Stimulated activated naive B cell treated with anti-CD40 and anti-IgM and Interleukin-4, amounts not matched to agents 10 μg/mL and 1 μg/mL and 100 μg/mL, for 72 hours (primary cell): Measurements from ENCODE around the gene PDGFA.

Experiments used
- ATAC-seq, 2 donors: fragments of 150-1000 bp; cut with Tn5 transposase; replicated peaks; 2 replicates each; pipeline ENCODE4 v1.10.0; 2021; ENCODE audit warnings: moderate library complexity in 1 of 2
- DNase-seq: peaks from one replicate; pipeline ENCODE4 v3.0.0; 2021
- H3K27ac Mint-ChIP-seq: one replicate; pipeline ENCODE4 v1.8.0; 2022; ENCODE audit warnings: mild to moderate bottlenecking, mixed read lengths
- H3K27me3 Mint-ChIP-seq, 2 donors: one replicate each; pipeline ENCODE4 v1.8.0; 2022; ENCODE audit warnings: mixed read lengths in 2 of 2
- H3K36me3 Mint-ChIP-seq, 2 donors: one replicate each; pipeline ENCODE4 v1.8.0; 2022; ENCODE audit warnings: mixed read lengths in 2 of 2, mild to moderate bottlenecking in 1 of 2
- H3K4me1 Mint-ChIP-seq, 2 donors: one replicate each; pipeline ENCODE4 v1.8.0; 2022; ENCODE audit warnings: mixed read lengths in 2 of 2, mild to moderate bottlenecking in 1 of 2
- H3K4me3 Mint-ChIP-seq, 2 donors: one replicate each; pipeline ENCODE4 v1.8.0; 2022; ENCODE audit warnings: mild to moderate bottlenecking in 2 of 2, mixed read lengths in 2 of 2, moderate library complexity in 1 of 2
- H3K9me3 Mint-ChIP-seq, 2 donors: one replicate each; pipeline ENCODE4 v1.8.0; 2022; ENCODE audit warnings: mixed read lengths in 2 of 2, mild to moderate bottlenecking in 1 of 2

The PDGFA gene

DNA sequence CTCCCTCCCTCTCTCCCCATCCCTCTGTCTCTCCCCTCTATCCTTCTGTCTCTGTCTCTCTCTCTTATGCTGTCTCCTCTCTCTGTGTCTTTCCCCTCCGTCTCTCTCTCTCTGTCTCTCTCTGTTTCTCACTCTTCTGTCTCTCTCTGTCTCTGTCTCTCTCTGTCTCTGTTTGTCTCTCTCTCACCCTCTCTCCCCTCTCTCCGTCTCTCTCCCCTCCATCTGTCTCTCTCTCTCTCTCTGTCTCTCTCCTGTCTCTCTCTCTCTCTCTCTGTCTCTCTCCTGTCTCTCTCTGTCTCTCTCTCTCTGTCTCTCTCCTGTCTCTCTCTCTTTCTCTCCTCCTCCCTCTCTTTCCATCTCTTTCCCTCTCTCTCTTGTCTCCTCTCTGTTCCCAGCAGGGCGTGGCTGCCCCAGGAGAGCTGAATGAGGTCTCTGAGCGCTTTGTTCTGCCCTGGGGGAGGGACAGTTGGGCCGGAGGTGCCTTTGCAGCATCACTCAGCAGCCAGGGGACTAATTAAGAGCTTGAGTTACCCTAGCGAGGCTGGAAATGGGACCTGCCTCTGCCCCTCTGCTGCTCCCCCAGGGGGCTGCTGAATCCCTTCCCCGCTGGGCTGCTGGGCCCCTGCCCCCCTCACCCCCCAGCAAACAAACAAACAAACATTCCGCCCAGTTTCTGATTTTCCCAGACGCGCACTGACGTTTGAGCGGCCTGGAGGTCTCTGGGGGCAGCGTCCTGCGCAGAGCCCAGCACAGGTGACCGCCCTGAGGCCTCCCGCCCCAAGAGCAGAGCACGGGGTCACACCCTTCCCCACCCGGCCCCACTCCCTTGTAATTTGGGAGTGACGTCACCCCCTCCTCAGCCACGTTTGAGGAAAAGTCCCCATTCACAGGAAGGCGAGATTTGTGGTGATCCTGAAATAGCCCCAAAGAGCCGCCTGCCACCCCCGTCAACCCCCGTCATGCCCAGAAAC is 68.1 kb downstream of the PDGFA start:
- peaks cover 35 to 52% of the 10 kb centered on the region in 2 donors for H3K27me3 Mint-ChIP-seq
- DNase-seq (no peak), ATAC-seq (peak in 1 of 2 donors; percentile 31)
- H3K4me1 Mint-ChIP-seq: peaks cover 13 to 29% of the 10 kb centered on the region in 2 donors
- H3K4me3 Mint-ChIP-seq: peak overlapping the region; percentile 21 to 60
- H3K9me3 Mint-ChIP-seq: no peaks in the 10 kb centered on the region
- peak overlapping the region; percentile 14 for H3K27ac Mint-ChIP-seq
- H3K36me3 Mint-ChIP-seq: no peaks in the 10 kb centered on the region

DNA sequence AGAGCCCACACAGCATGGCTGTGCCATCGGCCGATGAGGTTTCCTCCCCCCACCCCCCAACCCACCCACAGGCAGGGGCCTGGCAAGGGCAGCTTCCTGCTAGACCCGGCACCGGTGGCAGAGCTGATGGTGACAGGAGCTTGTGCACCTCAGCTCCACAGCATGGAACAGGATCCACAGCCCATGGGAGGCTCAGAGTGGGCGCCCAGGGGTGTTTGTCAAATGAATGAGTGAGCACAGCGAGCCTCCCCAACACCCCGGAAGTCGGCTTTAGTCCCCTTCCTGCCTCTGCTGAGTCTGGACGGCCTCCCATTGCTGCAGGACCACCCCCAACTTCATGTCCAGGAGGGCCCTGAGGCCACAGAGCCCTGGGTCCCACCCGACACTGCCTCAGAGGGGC is 68.9 kb downstream of the PDGFA start:
- ATAC-seq (peak; percentile 8 to 19), DNase-seq (no peak)
- H3K36me3 Mint-ChIP-seq: no peaks in the 10 kb centered on the region
- peak overlapping the region; percentile 7 for H3K27ac Mint-ChIP-seq
- peak overlapping the region; percentile 21 to 60 for H3K4me3 Mint-ChIP-seq
- H3K9me3 Mint-ChIP-seq: no peaks in the 10 kb centered on the region
- H3K4me1 Mint-ChIP-seq: peaks cover 13 to 29% of the 10 kb centered on the region in 2 donors
- peaks cover 35 to 52% of the 10 kb centered on the region in 2 donors for H3K27me3 Mint-ChIP-seq

DNA sequence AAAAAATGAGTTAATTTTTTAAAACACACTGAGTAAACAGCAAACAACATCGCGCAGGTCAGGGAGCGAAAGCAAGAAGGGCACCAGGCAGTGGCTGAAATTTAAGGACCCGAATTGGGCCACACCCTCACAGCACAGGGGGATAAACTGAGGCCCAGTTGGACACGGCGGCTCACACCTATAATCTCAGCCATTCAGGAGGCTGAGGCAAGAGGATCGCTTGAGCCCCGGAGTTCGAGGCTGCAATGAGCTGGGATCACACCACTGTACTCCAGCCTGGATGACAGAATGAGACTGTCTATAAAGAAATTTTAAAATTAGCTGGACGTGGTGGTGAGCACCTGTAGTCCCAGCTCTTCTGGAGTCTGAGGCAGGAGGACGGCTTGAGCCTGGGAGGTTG is 69.6 kb downstream of the PDGFA start:
- Mint-ChIP-seq H3K36me3 (no peaks in the 10 kb centered on the region), H3K4me3 (no peak overlapping the region)
- no peak for ATAC-seq

DNA sequence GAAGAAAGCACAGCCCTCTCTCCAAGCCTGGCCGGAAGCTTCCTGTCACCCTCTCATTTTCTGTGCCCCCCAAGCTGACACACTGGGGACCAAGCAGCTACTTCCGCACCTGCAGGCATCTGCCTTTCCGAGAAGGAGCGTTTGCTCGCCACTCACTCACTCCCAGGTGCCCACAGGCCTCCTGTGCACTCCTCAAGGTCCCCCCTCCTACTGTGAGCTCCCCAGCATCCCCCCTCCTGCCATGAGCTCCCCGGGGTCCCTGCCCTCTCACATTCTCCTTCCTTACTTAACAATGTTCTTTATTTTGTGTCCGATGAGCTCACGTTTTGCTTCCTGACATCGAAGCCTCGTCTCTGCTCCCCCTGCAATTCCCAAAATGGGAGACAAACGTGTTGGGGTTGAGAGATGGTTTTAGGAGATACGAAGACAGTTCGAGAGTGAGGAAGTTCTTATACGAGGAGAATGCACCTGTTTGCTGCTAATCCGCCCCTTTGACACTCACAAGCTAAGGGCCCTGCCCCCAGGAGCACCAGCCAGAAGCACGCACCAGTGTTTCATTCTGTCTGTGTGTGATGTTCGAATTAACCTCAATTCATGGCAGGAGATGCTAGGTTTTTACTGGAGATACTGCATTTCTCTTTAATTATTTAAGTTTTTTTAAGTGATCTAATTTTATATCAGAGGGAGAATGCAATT is 70.2 kb downstream of the PDGFA start:
- Mint-ChIP-seq H3K36me3 (no peaks in the 10 kb centered on the region), H3K4me3 (no peak overlapping the region), H3K4me1 (peaks cover 13 to 29% of the 10 kb centered on the region in 2 donors), H3K9me3 (no peaks in the 10 kb centered on the region), H3K27ac (peak overlapping the region; percentile 68), H3K27me3 (peaks cover 35 to 43% of the 10 kb centered on the region in 2 donors)
- ATAC-seq (no peak), DNase-seq (no peak)

More for the DNA sequence above, 69.6 kb downstream of the PDGFA start:
- no peaks in the 10 kb centered on the region for H3K9me3 Mint-ChIP-seq
- peaks cover 13 to 29% of the 10 kb centered on the region in 2 donors for H3K4me1 Mint-ChIP-seq
- peaks cover 35 to 49% of the 10 kb centered on the region in 2 donors for H3K27me3 Mint-ChIP-seq
- no peak for DNase-seq
- no peak overlapping the region for H3K27ac Mint-ChIP-seq

DNA sequence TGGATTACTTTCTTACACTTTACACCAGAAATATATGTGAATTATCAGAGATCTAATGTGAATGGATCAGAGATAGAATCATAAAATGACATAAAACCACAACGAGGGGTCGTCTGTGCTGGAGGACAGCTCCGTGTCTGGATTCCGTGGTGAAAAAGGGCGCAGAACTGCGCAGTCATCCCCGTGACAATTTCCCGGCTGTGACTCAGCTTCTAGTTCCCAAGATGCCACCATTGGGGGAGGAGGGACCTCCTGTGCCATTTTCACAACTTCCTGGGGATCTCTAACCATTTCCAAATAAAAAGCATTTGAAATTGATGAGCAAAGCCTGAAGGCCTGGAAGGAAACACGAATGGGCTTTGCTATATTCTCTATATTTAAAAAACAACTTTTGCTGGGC is 72.1 kb downstream of the PDGFA start:
- H3K4me3 Mint-ChIP-seq: no peak overlapping the region
- H3K27me3 Mint-ChIP-seq: peaks cover 24 to 27% of the 10 kb centered on the region in 2 donors
- no peak for DNase-seq
- H3K9me3 Mint-ChIP-seq: no peaks in the 10 kb centered on the region
- H3K36me3 Mint-ChIP-seq: no peaks in the 10 kb centered on the region
- H3K4me1 Mint-ChIP-seq: peaks cover 12 to 19% of the 10 kb centered on the region in 2 donors
- no peak for ATAC-seq
- H3K27ac Mint-ChIP-seq: no peak overlapping the region
